ENCODE data around the gene ATE1. TPM values are rescaled to one million over a fixed set of nuclear protein-coding genes. Genes with fewer than 3 reads are reported as not detected.

The ATE1 gene
- total and polyA plus RNA-seq, 2 of the 4 experiments (the other 2 are of a cell fraction), result 6.4 to 27.8 TPM

DNA sequence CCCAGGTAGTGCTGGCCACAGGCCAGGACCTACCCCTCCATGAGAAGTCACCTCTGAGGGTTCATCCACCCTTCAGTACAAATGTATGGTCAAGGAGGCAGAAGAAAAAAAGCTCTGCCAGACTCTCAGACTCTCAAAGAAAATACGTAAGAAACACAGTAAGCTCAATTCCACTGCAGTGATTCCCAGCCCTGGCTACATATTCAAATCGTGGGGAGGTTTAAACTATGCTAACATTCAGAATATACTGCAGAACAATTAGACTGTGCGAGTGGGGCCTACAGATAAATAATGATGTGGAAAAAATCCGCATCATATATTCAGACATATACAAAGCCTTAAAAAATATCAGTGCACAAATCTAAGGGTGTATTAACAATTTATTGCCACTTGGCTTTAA is 162.6 kb downstream of the ATE1 start:
- no peak overlapping the region for H2AFZ ChIP-seq (replicated peaks; ENCODE audit: low read length, poor library complexity)
- no peak for TF ChIP-seq CEBPB (IDR thresholded peaks at IDR 0.05; ENCODE audit: low read depth, low read length)
- no peak for TF ChIP-seq SMC3 (IDR thresholded peaks at IDR 0.05; ENCODE audit: low read depth, low read length)
- TF ChIP-seq NFE2L2 (IDR thresholded peaks at IDR 0.05; ENCODE audit: low read depth, low read length), result no peak
- no peak overlapping the region for H2BK5ac ChIP-seq (ENCODE audit: low read depth, low read length, poor library complexity, severe bottlenecking)
- no peak overlapping the region for H3K4ac ChIP-seq (ENCODE audit: low read depth, low read length)
- H3K9ac ChIP-seq (ENCODE audit: low read depth, low read length), result no peak overlapping the region
- H3K4me1 ChIP-seq (ENCODE audit: control insufficient read depth, insufficient read depth, low read length), result no peaks in the 10 kb centered on the region
- no peaks in the 10 kb centered on the region for H3K27me3 ChIP-seq (ENCODE audit: control insufficient read depth, insufficient read depth, low read length)
- BruUV-seq (replicated peaks), result no TSS peak
- no peak overlapping the region for H3K27ac ChIP-seq (ENCODE audit: insufficient read depth, low read length)
- no peaks in the 10 kb centered on the region for H3K9me3 ChIP-seq (ENCODE audit: control insufficient read depth, insufficient read depth, low read length)
- dilution Hi-C loops (cut with HindIII; ENCODE audit: low sequenced_read_pairs, unreplicated experiment), result no loop called here
- no peak overlapping the region for H3K4me2 ChIP-seq (ENCODE audit: low read depth, low read length)
- H4K8ac ChIP-seq (ENCODE audit: low read depth in 2 of 2, low read length in 2 of 2), result no peak overlapping the region
- no CpG with 5 or more reads among the region's 4 CpGs for WGBS, 2 experiments (ENCODE audit: extremely low coverage in 2 of 2, insufficient read length in 1 of 2)
- POLR2A ChIA-PET (ENCODE audit: unreplicated experiment), result no interaction called here
- H3K79me1 ChIP-seq (ENCODE audit: low read depth in 1 of 2, low read length in 2 of 2), result no peaks in the 10 kb centered on the region; a peak in 1 of 4 replicates
- DNase-seq (no peak), ATAC-seq (ENCODE audit: low read depth) (0 out of 2 replicates have a peak, but pooled peaks have one; percentile 11)
- intact Hi-C loops (cut with micrococcal nuclease), result no loop called here
- in situ Hi-C loops (cut with MboI; ENCODE audit: low sequenced_read_pairs), result no loop called here
- H3K18ac ChIP-seq (ENCODE audit: low read depth, low read length), result no peak overlapping the region
- H2BK15ac ChIP-seq (ENCODE audit: low read depth, low read length), result no peak overlapping the region
- no peaks in the 10 kb centered on the region for H4K20me1 ChIP-seq (ENCODE audit: insufficient read depth, low read length)
- no peaks in the 10 kb centered on the region for H3K36me3 ChIP-seq (ENCODE audit: control insufficient read depth, insufficient read depth, low read length)
- H3K56ac ChIP-seq (ENCODE audit: extremely low read depth, insufficient read depth, low read length), result no peak overlapping the region
- no peak overlapping the region for H3K4me3 ChIP-seq (ENCODE audit: insufficient read depth, low read depth, low read length)
- H3K23ac ChIP-seq (ENCODE audit: low read depth, low read length), result no peak overlapping the region
- no peak overlapping the region for H2AK9ac ChIP-seq (replicated peaks; ENCODE audit: low read depth, low read length, poor library complexity)
- H2AK5ac ChIP-seq (ENCODE audit: low read depth, low read length), result no peak overlapping the region
- no peak overlapping the region for H3K14ac ChIP-seq (replicated peaks; ENCODE audit: low read depth, low read length)
- no peak overlapping the region for H2BK20ac ChIP-seq (ENCODE audit: low read depth, low read length)
- CTCF ChIA-PET, result interaction anchor here (0.5 to 1.3 kb wide), 4 partner anchors 13 to 256 kb away, joined by 3 to 5 read pairs (median 3); no protein-coding TSS in a partner anchor
- H4K5ac ChIP-seq (ENCODE audit: low read depth, low read length), result no peak overlapping the region
- H4K91ac ChIP-seq (ENCODE audit: insufficient read depth, low read depth, low read length), result no peak overlapping the region
- no peak overlapping the region for H2BK120ac ChIP-seq (ENCODE audit: low read depth, low read length)
- peaks cover 3% of the 10 kb centered on the region; the same call in 1 of the 2 replicates for H3K9me1 ChIP-seq (ENCODE audit: insufficient read depth, low read length)
